Left lobe of liver (tissue), 1 donor: ENCODE measurements around the gene CYP4Z1. TPM values are rescaled to one million over a fixed set of nuclear protein-coding genes. Genes with fewer than 3 reads are reported as not detected.

ENCODE experiments used
- total RNA-seq: library from RNA; stranded (reverse); gene quantifications from one replicate; pipeline ENCODE4 v1.2.1, GENCODE V29; 2021
- donor health status: DM: no; HTN: yes; CAD: no.

Gene CYP4Z1
- total RNA-seq, 1 donor from 2014 or later: 0.55 TPM

Other genes starting within 250 kb of the CYP4Z1 start
- 501 TPM for gene CYP4A11, start 125.8 kb upstream of the CYP4Z1 start, total RNA-seq
- 2.4 TPM for gene CYP4X1, start 43.6 kb upstream of the CYP4Z1 start, total RNA-seq
- gene CYP4A22, start 70.2 kb downstream of the CYP4Z1 start, total RNA-seq: 69.9 TPM
- gene PDZK1IP1, start 122.8 kb downstream of the CYP4Z1 start, total RNA-seq: 1.3 TPM
- gene TAL1, start 165.0 kb downstream of the CYP4Z1 start, total RNA-seq: 1.9 TPM
- gene STIL, start 246.9 kb downstream of the CYP4Z1 start, total RNA-seq: 0.33 TPM